Stimulated activated naive CD4-positive, alpha-beta T cell (primary cell): ENCODE measurements around the gene BTBD9.

Experiments used
- DNase-seq, 6 experiments: peaks; one replicate each; lab custom pipeline; 2025; lab: John Stamatoyannopoulos, UW

Gene BTBD9

GRCh38 chr6:38481211-38481836 is 158.4 kb downstream of the BTBD9 start:
- no peak for DNase-seq

- no peak for DNase-seq
Observed at GRCh38 chr6:38480036-38480435, 159.7 kb downstream of the BTBD9 start.

DNA sequence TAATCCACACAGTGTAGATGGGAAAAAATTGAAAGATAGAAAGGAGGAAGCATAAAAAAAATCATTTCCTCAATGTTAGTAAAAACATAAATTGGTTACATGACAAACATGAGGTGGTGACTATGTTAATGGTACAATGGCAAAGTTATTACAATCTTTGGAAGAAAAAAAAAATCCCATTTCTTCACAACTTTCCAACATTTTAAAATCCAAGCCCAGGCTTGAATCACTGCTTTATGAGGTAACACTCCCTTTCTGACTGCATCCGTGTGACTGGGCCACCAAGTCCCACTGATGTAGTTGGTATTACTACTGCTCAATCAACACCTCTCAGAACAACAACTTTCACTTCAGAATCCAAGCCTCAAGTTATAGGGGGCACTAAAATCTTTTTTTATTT is 160.4 kb downstream of the BTBD9 start:
- no peak for DNase-seq

GRCh38 chr6:38477680-38478260 is 162.0 kb downstream of the BTBD9 start:
- DNase-seq: no peak

GRCh38 chr6:38476888-38477287 is 162.8 kb downstream of the BTBD9 start:
- no peak for DNase-seq

GRCh38 chr6:38476141-38476540 is 163.6 kb downstream of the BTBD9 start:
- no peak for DNase-seq

GRCh38 chr6:38470548-38470947 is 169.2 kb downstream of the BTBD9 start:
- DNase-seq: no peak

GRCh38 chr6:38467566-38467965 is 172.2 kb downstream of the BTBD9 start:
- no peak for DNase-seq

- DNase-seq: no peak
Observed at GRCh38 chr6:38460186-38460585, 179.5 kb downstream of the BTBD9 start.

DNA sequence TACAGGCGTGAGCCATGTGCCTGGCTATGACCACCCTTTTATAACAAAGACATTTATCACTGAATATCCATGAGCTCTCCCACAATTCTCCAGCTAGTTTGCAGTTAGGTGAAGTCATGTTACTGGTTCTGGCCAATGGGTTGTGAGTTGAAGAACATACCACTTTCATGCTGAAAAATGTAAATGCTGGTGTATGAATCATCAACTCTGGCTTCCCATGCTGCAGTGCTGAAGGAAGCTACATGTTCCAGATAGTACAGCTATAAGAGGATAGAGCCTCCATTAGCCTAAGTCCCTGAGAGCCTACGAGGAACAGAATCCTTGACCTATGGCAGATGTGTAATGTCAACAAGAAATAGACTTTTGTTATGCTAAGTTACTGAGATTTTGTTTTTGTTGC is 180.4 kb downstream of the BTBD9 start:
- no peak for DNase-seq

GRCh38 chr6:38453861-38454260 is 185.9 kb downstream of the BTBD9 start:
- no peak for DNase-seq

DNA sequence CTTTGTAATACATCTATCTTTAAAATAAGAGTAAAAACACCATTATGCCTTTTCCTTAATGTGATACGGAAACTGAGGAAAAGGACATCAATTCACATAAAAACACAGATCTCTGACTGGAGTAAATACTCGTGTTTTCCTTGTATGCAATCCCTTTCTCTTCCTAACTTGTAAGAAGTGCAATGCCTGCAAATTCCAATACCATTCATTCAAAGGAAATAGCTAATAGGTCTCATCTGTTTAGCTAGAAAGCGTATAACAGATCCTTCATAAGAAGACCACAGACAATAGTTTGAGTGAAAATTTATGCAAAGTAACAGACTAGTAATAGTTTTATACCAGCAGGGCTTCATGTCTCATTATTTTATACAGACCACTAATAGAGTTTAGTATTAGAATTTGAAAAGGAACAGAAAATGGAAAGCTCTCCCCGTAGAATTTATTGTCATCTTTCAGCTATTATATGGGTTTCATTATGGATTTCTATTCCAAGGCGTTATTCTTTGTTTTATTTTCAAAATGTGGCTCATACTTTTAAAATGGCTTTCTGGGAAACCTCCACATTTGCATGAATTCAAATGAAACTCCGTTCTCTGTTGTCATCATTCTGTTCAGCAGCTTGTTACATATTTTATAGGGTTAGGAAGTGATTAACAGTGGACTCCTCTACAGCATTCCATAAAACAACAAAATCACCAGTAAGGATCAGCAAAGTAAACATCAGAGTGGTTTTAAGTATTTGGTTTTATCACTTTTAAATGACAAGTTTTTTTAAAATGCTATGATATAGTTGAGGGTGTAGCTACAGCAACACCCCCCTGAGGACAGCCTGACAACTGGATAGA is 186.7 kb downstream of the BTBD9 start:
- no peak for DNase-seq

DNA sequence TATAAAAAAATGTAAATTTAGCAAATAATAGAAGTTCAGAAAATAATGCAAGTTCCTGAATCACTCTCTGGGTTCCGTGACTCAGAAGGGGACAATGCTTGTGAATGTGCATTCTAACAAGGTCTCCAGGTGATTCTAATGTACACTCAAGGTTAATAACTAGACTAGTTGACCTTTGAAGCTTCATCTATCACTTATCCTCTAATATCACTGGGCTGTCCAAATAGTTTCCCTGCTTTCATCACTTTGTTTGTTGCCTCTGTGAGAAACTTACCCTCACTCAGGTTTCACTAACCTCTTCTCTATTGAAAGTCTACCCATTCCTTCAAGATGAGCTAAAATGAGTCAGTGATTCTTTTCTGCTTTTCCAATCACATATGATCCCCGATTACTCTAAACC is 189.0 kb downstream of the BTBD9 start:
- no peak for DNase-seq

GRCh38 chr6:38445925-38446324 is 193.8 kb downstream of the BTBD9 start:
- DNase-seq: no peak

DNA sequence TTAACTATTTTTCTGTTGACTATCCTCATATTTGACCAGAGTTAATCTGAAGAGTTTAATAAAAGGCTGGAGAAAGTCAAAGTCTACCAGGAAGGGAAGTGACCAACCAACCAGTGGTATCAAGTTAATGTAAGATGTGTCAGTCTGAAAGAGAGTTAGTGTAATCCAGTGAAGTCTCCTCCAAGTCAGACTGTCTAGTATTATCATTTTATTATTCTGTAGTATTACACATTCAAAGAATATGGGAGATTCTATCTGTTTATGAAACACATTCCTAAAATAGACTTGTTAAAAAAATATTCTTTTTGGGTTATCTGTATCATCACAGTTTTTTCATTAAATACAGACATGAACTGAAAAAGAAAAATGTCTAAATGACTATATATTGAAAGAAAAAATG is 194.4 kb downstream of the BTBD9 start:
- no peak for DNase-seq

- no peak for DNase-seq
Observed at GRCh38 chr6:38443352-38444144, 196.2 kb downstream of the BTBD9 start.

GRCh38 chr6:38438097-38438496 is 201.6 kb downstream of the BTBD9 start:
- DNase-seq: no peak

DNA sequence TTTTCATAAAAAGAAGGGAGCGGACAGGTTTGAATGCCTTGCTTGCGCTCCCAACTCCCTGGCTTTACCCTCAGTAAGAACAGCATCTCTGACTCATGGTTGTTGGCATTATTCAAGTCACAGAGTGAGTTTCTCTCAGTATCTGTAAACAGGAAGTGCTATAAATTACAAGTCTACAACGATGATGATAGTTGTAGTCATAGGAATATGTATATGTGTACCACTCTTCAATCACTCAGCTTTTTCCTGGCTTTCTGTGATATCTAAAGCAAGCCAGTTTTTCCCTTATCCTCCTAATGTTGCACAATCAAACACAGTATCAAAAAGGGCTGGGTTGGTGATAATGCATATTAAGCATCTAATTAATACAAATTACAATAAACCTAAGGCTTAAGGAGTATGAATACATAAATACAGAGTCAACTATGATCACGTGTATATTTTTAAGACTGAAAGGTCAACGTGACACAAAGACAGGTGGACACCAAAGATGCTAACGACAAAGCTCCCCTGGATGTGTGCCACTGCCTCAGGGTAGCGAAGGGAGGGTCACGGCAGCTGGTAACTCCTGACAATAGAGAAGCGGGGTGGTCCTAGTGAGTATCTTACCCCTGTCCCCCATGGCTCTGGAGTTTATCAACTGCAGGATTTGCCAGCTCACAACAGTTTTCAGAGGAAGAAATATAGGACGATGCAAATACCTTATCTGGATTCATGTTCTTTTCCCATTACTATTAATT is 202.8 kb downstream of the BTBD9 start:
- no peak for DNase-seq

GRCh38 chr6:38435330-38435729 is 204.4 kb downstream of the BTBD9 start:
- no peak for DNase-seq

DNA sequence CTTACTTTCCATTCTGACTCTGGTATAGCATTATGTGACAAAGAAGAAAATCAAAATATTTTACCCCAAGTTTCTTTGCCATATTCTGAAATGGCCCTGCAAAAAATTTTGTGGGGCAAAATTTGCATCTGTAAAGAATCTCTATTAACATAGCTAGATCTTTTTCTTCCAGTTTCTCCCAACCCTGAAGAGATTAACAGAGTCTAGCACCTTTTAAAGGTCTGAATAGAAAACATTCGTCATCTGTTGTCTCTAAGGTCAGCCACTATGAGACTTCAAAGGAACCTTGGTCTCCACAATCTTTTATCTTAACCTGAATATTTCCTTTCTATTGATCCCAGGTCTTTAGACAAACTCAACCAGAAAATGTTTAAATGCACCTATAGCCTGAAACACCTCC is 205.7 kb downstream of the BTBD9 start:
- DNase-seq: no peak

DNA sequence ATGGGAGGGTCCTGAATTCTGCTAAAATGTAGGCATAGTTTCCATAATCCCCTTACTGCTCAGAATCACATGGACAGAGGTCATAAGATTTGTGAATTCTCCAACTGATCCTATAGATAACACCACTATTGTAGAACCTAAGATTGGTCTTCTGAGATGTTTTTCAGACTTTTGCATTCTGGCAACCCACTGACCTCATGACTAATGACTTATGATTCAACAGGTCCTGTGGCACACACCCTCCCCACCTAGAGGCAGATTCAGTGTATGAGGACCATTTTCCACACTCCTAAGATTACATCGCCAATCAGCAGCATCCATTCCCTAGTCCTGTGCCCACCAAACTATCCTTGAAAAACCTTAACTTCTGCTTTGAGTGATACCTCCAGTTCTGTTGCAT is 207.2 kb downstream of the BTBD9 start:
- DNase-seq: no peak

GRCh38 chr6:38432079-38432478 is 207.7 kb downstream of the BTBD9 start:
- no peak for DNase-seq
